OCI-LY7 (cell line): Measurements from ENCODE around the gene FMN1. TPM values are rescaled to one million over a fixed set of nuclear protein-coding genes. Genes with fewer than 3 reads are reported as not detected.

Source experiments
- BruUV-seq: library from RNA; stranded (reverse); fragments of 400-500 nt; replicated peaks from 2 replicates; lab custom pipeline; 2021; lab: Mats Ljungman, UMichigan
- CTCF ChIA-PET: fragments of 300-600 bp; sonication (Branson Sonifier 250); formaldehyde crosslinking; loops from one replicate; lab custom pipeline; 2022; ENCODE audit warnings: antibody characterized with exemption; ENCODE audit not compliant: unreplicated experiment; lab: Charles Lee
- POLR2A ChIA-PET: fragments of 300-600 bp; sonication (Branson Sonifier 250); formaldehyde crosslinking; loops from one replicate; lab custom pipeline; 2022; ENCODE audit warnings: antibody characterized with exemption; lab: Charles Lee
- DNase-seq: peaks from one replicate; pipeline ENCODE4 v3.0.0-alpha.2; 2015; ENCODE audit warnings: low spot score
- H2AFZ ChIP-seq: fragments of 200-600 bp; sonication (generic), shearing (Covaris generic); 2 replicates; pipeline ENCODE4 v1.6.1; 2014; ENCODE audit warnings: mild to moderate bottlenecking, antibody characterized with exemption, low read length, moderate library complexity
- H3K27ac ChIP-seq: fragments of 200-600 bp; sonication (generic); 2 replicates; pipeline ENCODE4 v1.5.1; 2014; ENCODE audit warnings: mixed run types, low read depth, mild to moderate bottlenecking, moderate library complexity, low read length, inconsistent platforms; ENCODE audit not compliant: poor library complexity, severe bottlenecking
- H3K36me3 ChIP-seq: fragments of 200-600 bp; sonication (generic); 2 replicates; pipeline ENCODE4 v1.6.1; 2014; ENCODE audit warnings: mild to moderate bottlenecking, antibody characterized with exemption, low read length, moderate library complexity, mixed read lengths; ENCODE audit not compliant: insufficient read depth
- H3K4me1 ChIP-seq: fragments of 200-600 bp; sonication (generic); 2 replicates; pipeline ENCODE4 v1.5.1; 2014; ENCODE audit warnings: mild to moderate bottlenecking, low read length; ENCODE audit not compliant: insufficient read depth, poor library complexity, severe bottlenecking
- H3K4me2 ChIP-seq: fragments of 200-600 bp; sonication (generic); 2 replicates; pipeline ENCODE4 v1.6.1; 2014; ENCODE audit warnings: mild to moderate bottlenecking, low read length
- H3K4me3 ChIP-seq: fragments of 200-600 bp; sonication (generic); 2 replicates; pipeline ENCODE4 v1.5.1; 2014; ENCODE audit warnings: mild to moderate bottlenecking, low read depth, low read length; ENCODE audit not compliant: poor library complexity, severe bottlenecking
- H3K79me2 ChIP-seq: fragments of 200-600 bp; sonication (generic); 2 replicates; pipeline ENCODE4 v1.6.1; 2016; ENCODE audit warnings: low read depth, mild to moderate bottlenecking, low read length, moderate library complexity, mixed read lengths; ENCODE audit not compliant: insufficient read depth
- H3K9me2 ChIP-seq: fragments of 200-600 bp; sonication (generic); 2 replicates; pipeline ENCODE4 v1.6.1; 2016; ENCODE audit warnings: mild to moderate bottlenecking, low read length, mixed read lengths; ENCODE audit not compliant: insufficient read depth
- H3K9me3 ChIP-seq: fragments of 200-600 bp; sonication (generic); 2 replicates; pipeline ENCODE4 v1.6.1; 2014; ENCODE audit warnings: mild to moderate bottlenecking, mixed run types, low read length, mixed read lengths
- H4K20me1 ChIP-seq: fragments of 200-600 bp; sonication (generic); 2 replicates; pipeline ENCODE4 v1.6.1; 2014; ENCODE audit warnings: mild to moderate bottlenecking, antibody characterized with exemption, low read length, moderate library complexity, mixed read lengths; ENCODE audit not compliant: insufficient read depth
- CTCF ChIP-seq: fragments of 200-600 bp; sonication (generic); conservative IDR thresholded peaks from 2 replicates; pipeline ENCODE4 v1.5.1; 2014; ENCODE audit warnings: mild to moderate bottlenecking, antibody characterized with exemption, low read length, moderate library complexity, mixed read lengths
- EZH2phosphoT487 ChIP-seq: fragments of 200-600 bp; sonication (generic); IDR thresholded peaks from 2 replicates; pipeline ENCODE4 v1.6.1; 2018; ENCODE audit warnings: low read depth, borderline replicate concordance, mild to moderate bottlenecking, mixed run types, antibody characterized with exemption, low read length, moderate library complexity, mixed read lengths
- intact Hi-C: fragments of 100-400 bp; cut with micrococcal nuclease; formaldehyde crosslinking; loops from one replicate; pipeline ENCODE4 v1.10.0; 2022; ENCODE audit not compliant: unreplicated experiment
- total RNA-seq, 2 experiments: library from RNA; depleted of rRNA in 1 of 2; stranded (reverse); fragments of >200 nt in 1 of 2; shearing (Covaris generic) in 1 of 2; gene quantifications; 2 replicates each; pipeline ENCODE4 v1.2.3, GENCODE V29; 2014 to 2022

Gene FMN1
- total RNA-seq, 2 experiments from 2014 or later = 3.2 to 4.2 TPM

- no peak overlapping the region for H3K4me2 ChIP-seq
These were observed 125.4 kb downstream of the FMN1 start for GRCh38 chr15:33069161-33069560.

GRCh38 chr15:33068511-33068990 lies 126.0 kb downstream of the FMN1 start:
- BruUV-seq = no TSS peak
- Histone ChIP-seq H3K27ac (no peak overlapping the region), H3K4me3 (no peak overlapping the region), H3K9me2 (no peaks in the 10 kb centered on the region), H3K4me2 (no peak overlapping the region), H3K4me1 (no peaks in the 10 kb centered on the region), H3K79me2 (no peaks in the 10 kb centered on the region), H2AFZ (no peak overlapping the region), H3K9me3 (no peaks in the 10 kb centered on the region), H4K20me1 (no peaks in the 10 kb centered on the region), H3K36me3 (no peaks in the 10 kb centered on the region)
- no peak for DNase-seq
- POLR2A ChIA-PET = no interaction called here
- TF ChIP-seq EZH2phosphoT487 (no peak), CTCF (no peak)
- CTCF ChIA-PET = no interaction called here
- intact Hi-C loops = no loop called here

More at GRCh38 chr15:33069161-33069560, 125.4 kb downstream of the FMN1 start:
- no peak overlapping the region for H3K4me3 ChIP-seq
- no peak overlapping the region for H2AFZ ChIP-seq
- CTCF ChIA-PET = no interaction called here
- no peaks in the 10 kb centered on the region for H3K9me2 ChIP-seq
- TF ChIP-seq EZH2phosphoT487 = no peak
- TF ChIP-seq CTCF = no peak
- H3K9me3 ChIP-seq = no peaks in the 10 kb centered on the region
- no peaks in the 10 kb centered on the region for H3K36me3 ChIP-seq
- no TSS peak for BruUV-seq
- no peaks in the 10 kb centered on the region for H4K20me1 ChIP-seq
- no peaks in the 10 kb centered on the region for H3K79me2 ChIP-seq
- no peaks in the 10 kb centered on the region for H3K4me1 ChIP-seq
- POLR2A ChIA-PET = no interaction called here
- DNase-seq = no peak
- H3K27ac ChIP-seq = no peak overlapping the region
- intact Hi-C loops = no loop called here

GRCh38 chr15:33068007-33068481 lies 126.5 kb downstream of the FMN1 start:
- H3K4me1 ChIP-seq = no peaks in the 10 kb centered on the region
- H3K79me2 ChIP-seq = no peaks in the 10 kb centered on the region
- DNase-seq = no peak
- no peaks in the 10 kb centered on the region for H3K36me3 ChIP-seq
- ChIA-PET POLR2A (no interaction called here), CTCF (no interaction called here)
- H3K4me3 ChIP-seq = no peak overlapping the region
- H4K20me1 ChIP-seq = no peaks in the 10 kb centered on the region
- BruUV-seq = no TSS peak
- H3K27ac ChIP-seq = no peak overlapping the region
- intact Hi-C loops = no loop called here
- no peak overlapping the region for H3K4me2 ChIP-seq
- no peak overlapping the region for H2AFZ ChIP-seq
- no peak for TF ChIP-seq EZH2phosphoT487
- TF ChIP-seq CTCF = no peak
- no peaks in the 10 kb centered on the region for H3K9me3 ChIP-seq
- no peaks in the 10 kb centered on the region for H3K9me2 ChIP-seq
